Loucy (cell line): ENCODE results near the gene OR5P2.

Source experiments
- CTCF ChIP-seq: fragments of 200-600 bp; sonication (generic); conservative IDR thresholded peaks from 2 replicates; pipeline ENCODE4 v1.5.1; 2014; ENCODE audit warnings: mild to moderate bottlenecking, antibody characterized with exemption, low read length
- EZH2phosphoT487 ChIP-seq: fragments of 200-600 bp; IDR thresholded peaks from 2 replicates; pipeline ENCODE4 v1.6.1; 2018; ENCODE audit warnings: antibody characterized with exemption, mild to moderate bottlenecking, moderate library complexity, borderline replicate concordance

DNA sequence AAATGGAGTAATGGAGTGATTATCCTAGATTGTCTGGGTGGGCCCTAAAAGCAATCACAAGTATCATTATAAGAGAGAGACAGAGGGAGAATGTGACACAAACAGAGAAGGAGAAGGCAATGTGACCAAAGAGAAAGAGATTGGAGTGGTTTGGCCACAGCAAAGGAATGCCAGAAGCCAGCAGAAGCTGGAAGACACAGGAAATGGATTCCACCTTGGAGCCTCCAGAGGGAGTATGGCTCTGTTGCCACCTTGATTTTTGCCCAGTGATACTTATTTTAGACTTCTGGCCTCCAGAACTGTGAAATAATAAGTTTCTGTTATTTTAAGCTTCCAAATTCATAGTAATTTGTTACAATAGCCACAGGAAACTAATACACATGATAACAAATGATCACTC lies 36.8 kb upstream of the OR5P2 start:
- TF ChIP-seq CTCF (no peak), EZH2phosphoT487 (no peak)
